HG03135 (cell line): ENCODE data around the gene C1orf159.
"Not testable (repeated sequence)": the region's sequence is repeated elsewhere in the genome, so short reads cannot be mapped to it uniquely, and the experiment has no call there.

ENCODE experiments used
- ATAC-seq: cut with Tn5 transposase; IDR thresholded peaks from one replicate; pipeline ENCODE4 v1.9.1; 2021; ENCODE audit warnings: mild to moderate bottlenecking, moderate library complexity; ENCODE audit not compliant: unreplicated experiment

The C1orf159 gene

GRCh38 chr1:1119272-1119890 is 3.5 kb upstream of the C1orf159 start:
- no peak for ATAC-seq

- ATAC-seq, result no peak
These were observed 3.0 kb upstream of the C1orf159 start for GRCh38 chr1:1118876-1119220.

GRCh38 chr1:1118011-1118875 is 2.4 kb upstream of the C1orf159 start:
- no peak for ATAC-seq

GRCh38 chr1:1117469-1117831 is 1.6 kb upstream of the C1orf159 start:
- no peak for ATAC-seq

GRCh38 chr1:1116701-1117468 is 996 bp upstream of the C1orf159 start:
- peak; percentile 6 for ATAC-seq

GRCh38 chr1:1115136-1115785 is 628 bp downstream of the C1orf159 start:
- no peak for ATAC-seq

GRCh38 chr1:1114431-1114830 is 1.5 kb downstream of the C1orf159 start:
- ATAC-seq, result no peak

GRCh38 chr1:1112237-1112985 is 3.5 kb downstream of the C1orf159 start:
- ATAC-seq, result no peak

GRCh38 chr1:1111516-1112236 is 4.2 kb downstream of the C1orf159 start:
- ATAC-seq, result no peak

GRCh38 chr1:1110561-1110971 is 5.3 kb downstream of the C1orf159 start:
- ATAC-seq, result no peak

GRCh38 chr1:1109743-1110142 is 6.1 kb downstream of the C1orf159 start:
- ATAC-seq, result no peak

- ATAC-seq, result no peak
These were observed 9.2 kb downstream of the C1orf159 start for GRCh38 chr1:1106510-1107221.

GRCh38 chr1:1104152-1104551 is 11.7 kb downstream of the C1orf159 start:
- not testable (repeated sequence) for ATAC-seq

GRCh38 chr1:1101503-1101902 is 14.4 kb downstream of the C1orf159 start:
- no peak for ATAC-seq

GRCh38 chr1:1100296-1100695 is 15.6 kb downstream of the C1orf159 start:
- no peak for ATAC-seq

GRCh38 chr1:1099506-1100183 is 16.2 kb downstream of the C1orf159 start:
- ATAC-seq, result no peak

GRCh38 chr1:1098681-1099421 is 17.0 kb downstream of the C1orf159 start:
- ATAC-seq, result no peak

- ATAC-seq, result not testable (repeated sequence)
These were observed 19.8 kb downstream of the C1orf159 start for GRCh38 chr1:1096136-1096535.
